ENCODE measurements around the gene TMEM30B. TPM values are rescaled to one million over a fixed set of nuclear protein-coding genes. Genes with fewer than 3 reads are reported as not detected.
"Not testable (repeated sequence)": the region's sequence is repeated elsewhere in the genome, so short reads cannot be mapped to it uniquely, and the experiment has no call there.

TMEM30B gene
- total and polyA plus RNA-seq, 2 experiments from 2014 or later = 0.32 to 0.45 TPM

- no peak for DNase-seq (ENCODE audit: low read depth in 1 of 2, low spot score in 1 of 2)
- no peaks in the 10 kb centered on the region for H3K9me3 ChIP-seq (ENCODE audit: low read depth)
- H3K27ac ChIP-seq = no peak overlapping the region
- H3K4me1 ChIP-seq (ENCODE audit: low read depth) = no peaks in the 10 kb centered on the region
- no peak overlapping the region for H3K4me3 ChIP-seq
- TF ChIP-seq, protein P1, sequence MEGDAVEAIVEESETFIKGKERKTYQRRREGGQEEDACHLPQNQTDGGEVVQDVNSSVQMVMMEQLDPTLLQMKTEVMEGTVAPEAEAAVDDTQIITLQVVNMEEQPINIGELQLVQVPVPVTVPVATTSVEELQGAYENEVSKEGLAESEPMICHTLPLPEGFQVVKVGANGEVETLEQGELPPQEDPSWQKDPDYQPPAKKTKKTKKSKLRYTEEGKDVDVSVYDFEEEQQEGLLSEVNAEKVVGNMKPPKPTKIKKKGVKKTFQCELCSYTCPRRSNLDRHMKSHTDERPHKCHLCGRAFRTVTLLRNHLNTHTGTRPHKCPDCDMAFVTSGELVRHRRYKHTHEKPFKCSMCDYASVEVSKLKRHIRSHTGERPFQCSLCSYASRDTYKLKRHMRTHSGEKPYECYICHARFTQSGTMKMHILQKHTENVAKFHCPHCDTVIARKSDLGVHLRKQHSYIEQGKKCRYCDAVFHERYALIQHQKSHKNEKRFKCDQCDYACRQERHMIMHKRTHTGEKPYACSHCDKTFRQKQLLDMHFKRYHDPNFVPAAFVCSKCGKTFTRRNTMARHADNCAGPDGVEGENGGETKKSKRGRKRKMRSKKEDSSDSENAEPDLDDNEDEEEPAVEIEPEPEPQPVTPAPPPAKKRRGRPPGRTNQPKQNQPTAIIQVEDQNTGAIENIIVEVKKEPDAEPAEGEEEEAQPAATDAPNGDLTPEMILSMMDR (IDR thresholded peaks at IDR 0.05; ENCODE audit: low read depth, low read length) = no peak
- no peaks in the 10 kb centered on the region for H3K36me3 ChIP-seq
- no peaks in the 10 kb centered on the region for H3K27me3 ChIP-seq
These were observed 37.1 kb downstream of the TMEM30B start for GRCh38 chr14:61244009-61244408.

DNA sequence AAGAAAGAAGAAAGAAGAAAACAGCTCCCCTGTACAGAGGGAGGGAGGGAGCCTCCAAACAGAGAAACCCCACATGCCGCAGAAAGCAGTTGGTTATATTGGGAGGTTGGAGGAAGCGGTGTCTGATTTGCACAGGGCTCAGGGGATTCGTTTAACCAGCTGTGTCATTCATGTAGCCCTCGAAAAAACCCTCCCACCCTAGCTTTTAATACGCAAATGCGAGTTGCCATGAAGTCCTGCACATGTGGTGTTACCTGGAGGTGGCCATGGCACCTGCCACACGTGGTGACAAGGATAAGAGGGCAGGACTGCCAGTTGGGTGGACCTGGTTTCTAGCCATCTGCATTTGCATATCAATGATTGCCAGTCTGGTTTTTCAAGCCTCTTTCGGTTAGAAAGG, 40.9 kb downstream of the TMEM30B start:
- TF ChIP-seq, protein P1 (IDR thresholded peaks at IDR 0.05; ENCODE audit: low read depth, low read length) = no peak
- DNase-seq (ENCODE audit: low read depth in 1 of 2, low spot score in 1 of 2) = no peak
- no peaks in the 10 kb centered on the region for H3K4me1 ChIP-seq (ENCODE audit: low read depth)
- no peaks in the 10 kb centered on the region for H3K27me3 ChIP-seq
- no peaks in the 10 kb centered on the region for H3K9me3 ChIP-seq (ENCODE audit: low read depth)
- H3K4me3 ChIP-seq = no peak overlapping the region
- no peaks in the 10 kb centered on the region for H3K36me3 ChIP-seq
- H3K27ac ChIP-seq = no peak overlapping the region

GRCh38 chr14:61239285-61239684, 41.9 kb downstream of the TMEM30B start:
- H3K4me1 ChIP-seq (ENCODE audit: low read depth); H3K27ac ChIP-seq; H3K27me3 ChIP-seq; H3K4me3 ChIP-seq; H3K9me3 ChIP-seq (ENCODE audit: low read depth); H3K36me3 ChIP-seq; DNase-seq (ENCODE audit: low read depth in 1 of 2, low spot score in 1 of 2): not testable (repeated sequence)

DNA sequence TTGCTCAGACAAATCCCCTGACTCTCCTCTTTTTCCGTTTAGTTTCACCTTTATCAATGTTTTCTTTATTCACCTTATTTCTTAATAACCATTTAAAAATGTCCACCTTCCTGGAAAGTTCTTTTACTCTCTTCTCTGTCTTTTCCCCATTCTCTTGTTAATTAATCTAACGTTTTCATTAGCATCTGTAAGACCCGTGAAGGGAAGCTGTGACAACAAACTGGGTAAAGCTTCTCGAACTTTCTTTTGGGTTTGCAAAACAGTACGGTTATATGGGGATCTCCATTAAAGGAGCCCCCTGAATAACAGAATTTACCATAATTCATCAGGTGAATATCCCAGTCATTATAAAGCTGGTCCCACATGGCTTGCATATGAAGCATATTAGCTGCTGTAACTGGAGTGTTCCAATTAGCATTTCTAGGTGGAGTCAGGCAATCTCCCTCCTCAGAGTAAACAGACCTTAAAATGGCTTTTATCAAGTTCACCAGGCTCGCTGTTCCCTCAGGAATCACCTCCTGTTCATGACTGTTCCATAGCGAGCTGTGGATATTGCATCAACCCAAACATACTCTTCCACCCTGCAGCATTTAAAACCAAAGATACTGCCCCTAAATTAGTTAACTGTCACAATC, 42.4 kb downstream of the TMEM30B start:
- no peaks in the 10 kb centered on the region for H3K36me3 ChIP-seq
- H3K27ac ChIP-seq = no peak overlapping the region
- no peaks in the 10 kb centered on the region for H3K4me1 ChIP-seq (ENCODE audit: low read depth)
- DNase-seq (ENCODE audit: low read depth in 1 of 2, low spot score in 1 of 2) = no peak
- H3K4me3 ChIP-seq = no peak overlapping the region
- H3K9me3 ChIP-seq (ENCODE audit: low read depth) = no peaks in the 10 kb centered on the region
- no peaks in the 10 kb centered on the region for H3K27me3 ChIP-seq
- TF ChIP-seq, protein P1 (IDR thresholded peaks at IDR 0.05; ENCODE audit: low read depth, low read length) = no peak

DNA sequence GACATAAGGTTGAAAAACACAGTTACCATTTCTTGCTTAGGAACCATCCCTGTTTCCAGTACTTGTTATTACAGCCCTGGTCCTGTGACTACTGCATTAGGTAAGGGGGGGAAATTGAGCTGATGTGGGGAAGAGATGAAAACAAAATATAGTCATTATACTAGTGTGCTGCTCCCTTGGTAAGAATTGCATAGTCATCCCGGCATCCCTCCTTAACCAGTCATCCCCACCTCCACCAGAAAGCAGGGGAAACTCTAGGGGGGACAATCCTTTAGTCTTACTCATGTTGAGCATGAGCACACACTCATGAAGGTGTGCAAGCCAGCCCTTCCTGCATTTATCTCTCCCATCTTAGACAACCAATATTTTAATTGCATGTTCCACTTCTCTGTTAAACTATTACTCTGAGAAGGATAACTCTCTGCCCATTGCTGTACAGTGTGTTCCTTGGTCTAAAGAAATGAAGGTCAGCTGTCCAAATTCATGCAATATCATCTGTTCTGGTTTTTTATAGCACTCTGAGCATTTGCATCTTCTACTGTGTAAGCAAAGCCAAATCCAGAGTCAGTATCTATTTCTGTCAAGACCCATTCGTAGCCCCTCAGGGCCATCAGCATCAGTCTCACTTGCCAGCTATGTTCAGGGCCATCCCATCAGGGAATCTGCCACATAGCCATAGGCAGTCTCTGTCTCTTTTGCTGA, 46.8 kb downstream of the TMEM30B start:
- Histone ChIP-seq H3K4me1 (ENCODE audit: low read depth) (no peaks in the 10 kb centered on the region), H3K27ac (no peak overlapping the region), H3K4me3 (no peak overlapping the region), H3K36me3 (no peaks in the 10 kb centered on the region), H3K27me3 (no peaks in the 10 kb centered on the region), H3K9me3 (ENCODE audit: low read depth) (no peaks in the 10 kb centered on the region)
- TF ChIP-seq, protein P1 (IDR thresholded peaks at IDR 0.05; ENCODE audit: low read depth, low read length) = no peak
- DNase-seq (ENCODE audit: low read depth in 1 of 2, low spot score in 1 of 2) = no peak

GRCh38 chr14:61233436-61233956, 47.6 kb downstream of the TMEM30B start:
- Histone ChIP-seq H3K27ac (no peak overlapping the region), H3K9me3 (ENCODE audit: low read depth) (no peaks in the 10 kb centered on the region), H3K36me3 (no peaks in the 10 kb centered on the region), H3K4me1 (ENCODE audit: low read depth) (no peaks in the 10 kb centered on the region), H3K27me3 (no peaks in the 10 kb centered on the region), H3K4me3 (no peak overlapping the region)
- no peak for DNase-seq (ENCODE audit: low read depth in 1 of 2, low spot score in 1 of 2)
- TF ChIP-seq, protein P1 (IDR thresholded peaks at IDR 0.05; ENCODE audit: low read depth, low read length) = no peak

Data from cardiac muscle cell (in vitro differentiated cells and primary cell).